Measurements from ENCODE around the gene ARTN. TPM values are rescaled to one million over a fixed set of nuclear protein-coding genes. Genes with fewer than 3 reads are reported as not detected.
A peak's percentile ranks its signal among the peaks of the same experiment; 100 is the strongest.

ARTN gene
- total and polyA plus RNA-seq, 9 of the 15 experiments (the other 6 are each of a cell fraction or from before 2014, with no cell fraction given): 0.06 to 0.38 TPM; not detected in 7

DNA sequence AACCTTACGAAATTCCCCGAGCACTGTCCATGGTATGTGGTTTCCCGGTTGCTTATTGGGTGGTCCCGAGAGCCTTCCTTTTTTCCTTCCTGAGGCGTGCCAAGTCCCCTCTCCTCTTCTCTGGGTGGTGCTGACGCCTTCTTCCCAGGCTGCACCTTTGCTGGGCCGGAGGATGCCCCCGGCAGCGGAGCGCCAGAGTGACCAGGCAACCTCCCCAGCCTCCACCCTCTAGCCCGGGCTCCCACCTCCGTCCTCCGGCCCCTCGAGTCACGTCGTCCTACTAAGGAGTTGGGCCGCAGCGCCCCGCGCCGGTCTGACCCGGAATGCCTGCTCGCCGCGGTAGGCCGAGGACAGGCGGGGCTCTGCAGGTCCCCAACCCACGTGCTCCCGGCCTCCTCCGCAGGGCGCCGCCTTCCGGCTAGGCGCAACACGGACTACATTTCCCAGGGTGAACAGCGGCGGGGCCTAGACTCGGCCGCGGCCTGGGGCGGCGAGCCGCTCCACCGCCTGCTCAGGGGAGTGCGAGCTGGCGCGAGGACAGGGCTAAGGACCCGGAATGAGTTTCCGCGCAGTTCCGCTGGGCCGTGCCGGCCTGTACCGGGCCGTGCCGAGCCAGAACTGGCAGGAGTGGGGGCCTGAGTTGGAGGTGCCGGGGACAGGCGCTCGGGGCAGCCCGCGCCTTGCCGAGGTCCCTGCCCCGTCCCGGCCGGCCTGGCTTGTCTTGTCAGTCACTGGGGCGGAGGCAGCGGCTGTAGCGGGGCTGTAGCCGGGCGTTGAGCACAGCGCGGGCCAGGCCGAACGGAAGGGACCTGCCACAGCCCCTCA, 12.8 kb downstream of the ARTN start, which contains the start of gene IPO13 (continued):
- no peak for TF ChIP-seq ZNF280B (CRISPR knock-in tag; IDR thresholded peaks at IDR 0.05)
- no peak for TF ChIP-seq ZC3H8 (IDR thresholded peaks at IDR 0.05)
- no peak for TF ChIP-seq POLR3A (IDR thresholded peaks at IDR 0.05; ENCODE audit: borderline replicate concordance, extremely low read depth, insufficient read depth, insufficient read length)
- TF ChIP-seq ETS1 (conservative IDR thresholded peaks at IDR 0.05; ENCODE audit: control insufficient read depth, low read depth, low read length): peak; percentile 94
- TF ChIP-seq ZNF165 (CRISPR knock-in tag; IDR thresholded peaks at IDR 0.05; ENCODE audit: borderline replicate concordance): no peak
- TF ChIP-seq IFI16 (CRISPR knock-in tag; IDR thresholded peaks at IDR 0.05): no peak
- peak; percentile 100 for TF ChIP-seq SP1 (CRISPR knock-in tag; IDR thresholded peaks at IDR 0.05)
- TF ChIP-seq BRD4 (IDR thresholded peaks at IDR 0.05): no peak
- TF ChIP-seq PYGO2 (tag; IDR thresholded peaks at IDR 0.05): no peak
- TF ChIP-seq, protein P1, sequence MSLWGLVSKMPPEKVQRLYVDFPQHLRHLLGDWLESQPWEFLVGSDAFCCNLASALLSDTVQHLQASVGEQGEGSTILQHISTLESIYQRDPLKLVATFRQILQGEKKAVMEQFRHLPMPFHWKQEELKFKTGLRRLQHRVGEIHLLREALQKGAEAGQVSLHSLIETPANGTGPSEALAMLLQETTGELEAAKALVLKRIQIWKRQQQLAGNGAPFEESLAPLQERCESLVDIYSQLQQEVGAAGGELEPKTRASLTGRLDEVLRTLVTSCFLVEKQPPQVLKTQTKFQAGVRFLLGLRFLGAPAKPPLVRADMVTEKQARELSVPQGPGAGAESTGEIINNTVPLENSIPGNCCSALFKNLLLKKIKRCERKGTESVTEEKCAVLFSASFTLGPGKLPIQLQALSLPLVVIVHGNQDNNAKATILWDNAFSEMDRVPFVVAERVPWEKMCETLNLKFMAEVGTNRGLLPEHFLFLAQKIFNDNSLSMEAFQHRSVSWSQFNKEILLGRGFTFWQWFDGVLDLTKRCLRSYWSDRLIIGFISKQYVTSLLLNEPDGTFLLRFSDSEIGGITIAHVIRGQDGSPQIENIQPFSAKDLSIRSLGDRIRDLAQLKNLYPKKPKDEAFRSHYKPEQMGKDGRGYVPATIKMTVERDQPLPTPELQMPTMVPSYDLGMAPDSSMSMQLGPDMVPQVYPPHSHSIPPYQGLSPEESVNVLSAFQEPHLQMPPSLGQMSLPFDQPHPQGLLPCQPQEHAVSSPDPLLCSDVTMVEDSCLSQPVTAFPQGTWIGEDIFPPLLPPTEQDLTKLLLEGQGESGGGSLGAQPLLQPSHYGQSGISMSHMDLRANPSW (CRISPR knock-in tag; IDR thresholded peaks at IDR 0.05): peak; percentile 65; the same call in 1 of the 2 replicates
- no peak; a peak in 2 of 4 replicates for TF ChIP-seq KDM4B (IDR thresholded peaks at IDR 0.05; ENCODE audit: borderline replicate concordance in 2 of 2, low read depth in 1 of 2)
- 0 out of 2 replicates have a peak, but pooled peaks have one; percentile 31 for TF ChIP-seq RFX5 (IDR thresholded peaks at IDR 0.05; ENCODE audit: low read depth, low read length)
- TF ChIP-seq MAFF (IDR thresholded peaks at IDR 0.05; ENCODE audit: low read length): no peak
- no peak for TF ChIP-seq ZNF592 (IDR thresholded peaks at IDR 0.05)
- peak; percentile 22; the same call in 1 of the 2 replicates for TF ChIP-seq HDAC8 (tag; IDR thresholded peaks at IDR 0.05)
- no peak for TF ChIP-seq STAT5A (IDR thresholded peaks at IDR 0.05; ENCODE audit: borderline replicate concordance, low read length)
- peak; percentile 71; the same call in 1 of the 2 replicates for TF ChIP-seq CBFB (CRISPR knock-in tag; IDR thresholded peaks at IDR 0.05)
- peak; percentile 68 for TF ChIP-seq DMBX1 (CRISPR knock-in tag; IDR thresholded peaks at IDR 0.05; ENCODE audit: borderline replicate concordance)

Data from K562 (cell line).